Brain microvascular endothelial cell (primary cell): Measurements from ENCODE around the gene KIAA0232.

ENCODE experiments used
- DNase-seq: peaks from one replicate; pipeline ENCODE4 v3.0.0-alpha.2; 2020
- H3K27ac ChIP-seq: fragments of 250-450 bp; sonication (Bioruptor Pico); 2 replicates; pipeline ENCODE4 v1.5.1; 2020; ENCODE audit warnings: mild to moderate bottlenecking, moderate library complexity
- H3K27me3 ChIP-seq: fragments of 250-450 bp; sonication (Bioruptor Pico); replicated peaks from 2 replicates; pipeline ENCODE4 v1.5.1; 2020; ENCODE audit warnings: mild to moderate bottlenecking
- H3K36me3 ChIP-seq: fragments of 250-450 bp; sonication (Bioruptor Pico); replicated peaks from 2 replicates; pipeline ENCODE4 v1.5.1; 2020; ENCODE audit warnings: mild to moderate bottlenecking
- H3K4me3 ChIP-seq: 2 replicates; pipeline ENCODE4 v1.5.1; 2011; ENCODE audit warnings: low read depth, mild to moderate bottlenecking, control low read depth, low read length, moderate library complexity
- CTCF ChIP-seq: IDR thresholded peaks from 2 replicates; pipeline ENCODE4 v1.5.1; 2011; ENCODE audit warnings: low read depth, mild to moderate bottlenecking, moderate library complexity, low read length, control low read depth, inconsistent platforms; ENCODE audit errors: missing control alignments
- in situ Hi-C: cut with HindIII; loops from 2 replicates; pipeline ENCODE4 v1.10.0; 2017; ENCODE audit warnings: low sequenced_read_pairs, low pct_ligation_motif_present

Gene KIAA0232

GRCh38 chr4:6896035-6896434 lies 113.5 kb downstream of the KIAA0232 start:
- no peaks in the 10 kb centered on the region for H3K36me3 ChIP-seq
- no peak for TF ChIP-seq CTCF
- in situ Hi-C loops = no loop called here
- DNase-seq = no peak
- H3K27me3 ChIP-seq = no peaks in the 10 kb centered on the region
- no peak overlapping the region for H3K27ac ChIP-seq
- no peak overlapping the region for H3K4me3 ChIP-seq

- TF ChIP-seq CTCF = no peak
- Histone ChIP-seq H3K27ac (no peak overlapping the region), H3K4me3 (no peak overlapping the region), H3K36me3 (no peaks in the 10 kb centered on the region), H3K27me3 (no peaks in the 10 kb centered on the region)
- in situ Hi-C loops = no loop called here
- DNase-seq = no peak
These were observed 116.2 kb downstream of the KIAA0232 start for GRCh38 chr4:6898763-6899162.

GRCh38 chr4:6900181-6900812 lies 117.8 kb downstream of the KIAA0232 start:
- Histone ChIP-seq H3K4me3 (no peak overlapping the region), H3K27ac (no peak overlapping the region), H3K27me3 (no peaks in the 10 kb centered on the region), H3K36me3 (no peaks in the 10 kb centered on the region)
- no peak for DNase-seq
- in situ Hi-C loops = no loop called here
- TF ChIP-seq CTCF = no peak

- no peaks in the 10 kb centered on the region for H3K27me3 ChIP-seq
- no peak for TF ChIP-seq CTCF
- H3K27ac ChIP-seq = no peak overlapping the region
- H3K4me3 ChIP-seq = no peak overlapping the region
- H3K36me3 ChIP-seq = no peaks in the 10 kb centered on the region
- in situ Hi-C loops = no loop called here
- no peak for DNase-seq
These were observed 118.4 kb downstream of the KIAA0232 start for GRCh38 chr4:6900956-6901355.

GRCh38 chr4:6901669-6902317 lies 119.3 kb downstream of the KIAA0232 start:
- DNase-seq = no peak
- no peak for TF ChIP-seq CTCF
- Histone ChIP-seq H3K4me3 (no peak overlapping the region), H3K27ac (no peak overlapping the region), H3K36me3 (no peaks in the 10 kb centered on the region), H3K27me3 (no peaks in the 10 kb centered on the region)
- in situ Hi-C loops = no loop called here
